ENCODE results near the gene SPATA33. TPM values are rescaled to one million over a fixed set of nuclear protein-coding genes. Genes with fewer than 3 reads are reported as not detected.

Gene SPATA33
- total and polyA plus RNA-seq, 2 donors (not counting 1 experiment from before 2014, with no cell fraction given) = 3.6 to 15.0 TPM

- Mint-ChIP-seq H3K4me1 (peaks cover 15% of the 10 kb centered on the region), H3K4me3 (no peak overlapping the region), H3K9me3 (ENCODE audit: insufficient read depth) (no peaks in the 10 kb centered on the region), H3K27ac (no peak overlapping the region), H3K27me3 (no peaks in the 10 kb centered on the region)
- 93% methylated on average over 13 of the region's 13 CpGs for WGBS (ENCODE audit: insufficient coverage)
- Histone ChIP-seq H3K4me1 (ENCODE audit: control insufficient read depth in 2 of 2, insufficient read depth in 2 of 2, low read length in 2 of 2) (peaks cover 13 to 23% of the 10 kb centered on the region in 2 donors), H3K9me3 (ENCODE audit: control extremely low read depth in 1 of 3, control insufficient read depth in 2 of 3, insufficient read depth in 1 of 3, low read length in 2 of 3) (no peaks in the 10 kb centered on the region), H3K27ac (ENCODE audit: low read length in 2 of 2) (no peak overlapping the region), H4K20me1 (ENCODE audit: control insufficient read depth, insufficient read depth, low read length, poor library complexity, severe bottlenecking) (peaks cover 36% of the 10 kb centered on the region), H3K36me3 (replicated peaks in 1 of 2; ENCODE audit: control extremely low read depth in 1 of 2, control insufficient read depth in 1 of 2, extremely low read depth in 1 of 2, insufficient read depth in 2 of 2, low read length in 1 of 2) (peaks cover 2 to 38% of the 10 kb centered on the region in 2 experiments), H3K4me2 (replicated peaks; ENCODE audit: low read depth, low read length, poor library complexity, severe bottlenecking) (no peak overlapping the region), H2AFZ (ENCODE audit: insufficient read depth, low read depth, low read length, poor library complexity, severe bottlenecking) (no peak overlapping the region), H3K9ac (ENCODE audit: low read length) (no peak overlapping the region), H3K27me3 (replicated peaks in 1 of 4; ENCODE audit: control extremely low read depth in 1 of 4, control insufficient read depth in 3 of 4, insufficient read depth in 4 of 4, low read length in 3 of 4) (no peaks in the 10 kb centered on the region), H3K79me2 (ENCODE audit: control insufficient read depth, insufficient read depth, low read length) (peaks cover 31% of the 10 kb centered on the region), H3K4me3 (ENCODE audit: control extremely low read depth in 1 of 5, extremely low read depth in 1 of 5, insufficient read depth in 1 of 5, low read depth in 2 of 5, low read length in 4 of 5) (no peak overlapping the region)
- intact Hi-C loops (cut with micrococcal nuclease) = no loop called here
- POLR2A ChIA-PET = no interaction called here
- ATAC-seq (ENCODE audit: low read depth) = no peak
- no peak for DNase-seq
- CTCF ChIA-PET = no interaction called here
- TF ChIP-seq EZH2 (IDR thresholded peaks at IDR 0.05; ENCODE audit: borderline replicate concordance, insufficient read depth, low read depth, low read length, poor library complexity, severe bottlenecking) (no peak), CTCF (IDR thresholded peaks at IDR 0.05) (no peak)
Measured at GRCh38 chr16:89691986-89692569, 34.4 kb downstream of the SPATA33 start.

DNA sequence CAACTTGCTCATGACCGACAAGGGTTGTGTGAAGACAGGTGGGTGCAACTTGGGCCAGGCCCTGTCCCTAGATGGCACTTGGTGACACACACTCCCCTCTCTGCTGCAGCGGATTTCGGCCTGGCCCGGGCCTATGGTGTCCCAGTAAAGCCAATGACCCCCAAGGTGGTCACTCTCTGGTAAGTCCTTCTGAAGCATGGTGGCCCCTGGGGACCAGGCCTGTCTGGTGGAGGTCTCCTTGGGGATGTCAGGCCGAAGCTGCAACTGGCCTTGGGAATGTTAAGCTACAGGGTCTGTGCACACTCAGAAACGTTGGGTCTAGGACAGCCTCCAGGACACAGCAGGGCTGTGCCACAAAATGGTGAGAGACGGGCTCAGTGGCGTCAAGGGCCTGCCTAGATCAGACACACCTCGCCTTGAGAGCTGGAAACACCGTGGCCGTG is 35.7 kb downstream of the SPATA33 start:
- Histone ChIP-seq H3K27ac (ENCODE audit: low read length in 2 of 2) (no peak overlapping the region), H3K4me1 (ENCODE audit: control insufficient read depth in 2 of 2, insufficient read depth in 2 of 2, low read length in 2 of 2) (peaks cover 6 to 17% of the 10 kb centered on the region in 2 donors), H3K9me3 (ENCODE audit: control extremely low read depth in 1 of 3, control insufficient read depth in 2 of 3, insufficient read depth in 1 of 3, low read length in 2 of 3) (no peaks in the 10 kb centered on the region), H3K27me3 (replicated peaks in 1 of 4; ENCODE audit: control extremely low read depth in 1 of 4, control insufficient read depth in 3 of 4, insufficient read depth in 4 of 4, low read length in 3 of 4) (no peaks in the 10 kb centered on the region), H3K79me2 (ENCODE audit: control insufficient read depth, insufficient read depth, low read length) (peaks cover 24% of the 10 kb centered on the region), H3K9ac (ENCODE audit: low read length) (no peak overlapping the region), H4K20me1 (ENCODE audit: control insufficient read depth, insufficient read depth, low read length, poor library complexity, severe bottlenecking) (peaks cover 47% of the 10 kb centered on the region), H3K36me3 (replicated peaks in 1 of 2; ENCODE audit: control extremely low read depth in 1 of 2, control insufficient read depth in 1 of 2, extremely low read depth in 1 of 2, insufficient read depth in 2 of 2, low read length in 1 of 2) (peaks cover 2 to 39% of the 10 kb centered on the region in 2 experiments), H3K4me2 (replicated peaks; ENCODE audit: low read depth, low read length, poor library complexity, severe bottlenecking) (no peak overlapping the region), H2AFZ (ENCODE audit: insufficient read depth, low read depth, low read length, poor library complexity, severe bottlenecking) (no peak overlapping the region), H3K4me3 (ENCODE audit: control extremely low read depth in 1 of 5, extremely low read depth in 1 of 5, insufficient read depth in 1 of 5, low read depth in 2 of 5, low read length in 4 of 5) (no peak overlapping the region)
- POLR2A ChIA-PET = no interaction called here
- TF ChIP-seq EZH2 (IDR thresholded peaks at IDR 0.05; ENCODE audit: borderline replicate concordance, insufficient read depth, low read depth, low read length, poor library complexity, severe bottlenecking) = no peak
- TF ChIP-seq CTCF (IDR thresholded peaks at IDR 0.05) = no peak
- CTCF ChIA-PET = interaction anchor here (1.1 kb wide), 1 partner anchor 96 kb away, joined by 3 read pairs; no protein-coding TSS in a partner anchor
- Mint-ChIP-seq H3K27ac (no peak overlapping the region), H3K4me3 (no peak overlapping the region), H3K4me1 (peaks cover 7% of the 10 kb centered on the region), H3K27me3 (no peaks in the 10 kb centered on the region), H3K9me3 (ENCODE audit: insufficient read depth) (no peaks in the 10 kb centered on the region)
- DNase-seq = peak; percentile 35
- intact Hi-C loops (cut with micrococcal nuclease) = no loop called here
- ATAC-seq (ENCODE audit: low read depth) = no peak
- 98% methylated on average over 11 of the region's 11 CpGs for WGBS (ENCODE audit: insufficient coverage)

Data from B cell (primary cell).